Fibroblast of the aortic adventitia (primary cell): Measurements from ENCODE around the gene ADRB2. TPM values are rescaled to one million over a fixed set of nuclear protein-coding genes. Genes with fewer than 3 reads are reported as not detected.

ENCODE experiments used
- DNase-seq: peaks from one replicate; pipeline ENCODE4 v3.0.0-alpha.2; 2010; ENCODE audit warnings: low read depth
- H3K4me3 ChIP-seq: 2 replicates; pipeline ENCODE4 v1.5.1; 2011; ENCODE audit warnings: low read depth, mild to moderate bottlenecking, control low read depth, low read length, moderate library complexity
- CTCF ChIP-seq: IDR thresholded peaks from 2 replicates; pipeline ENCODE4 v1.5.1; 2011; ENCODE audit warnings: mild to moderate bottlenecking, low read length, control low read depth, inconsistent platforms; ENCODE audit not compliant: insufficient read depth
- total RNA-seq: library from RNA; depleted of rRNA; stranded (reverse); fragments of >200 nt; gene quantifications from 2 replicates; pipeline ENCODE4 v1.2.3, GENCODE V29; 2012; ENCODE audit warnings: low replicate concordance

ADRB2 gene
- total RNA-seq, 1 donor, result 3.6 TPM

GRCh38 chr5:148841519-148841918 is 15.1 kb downstream of the ADRB2 start:
- DNase-seq, result no peak
- no peak overlapping the region for H3K4me3 ChIP-seq
- TF ChIP-seq CTCF, result no peak

GRCh38 chr5:148842161-148842560 is 15.8 kb downstream of the ADRB2 start:
- H3K4me3 ChIP-seq, result no peak overlapping the region
- DNase-seq, result no peak
- no peak for TF ChIP-seq CTCF

DNA sequence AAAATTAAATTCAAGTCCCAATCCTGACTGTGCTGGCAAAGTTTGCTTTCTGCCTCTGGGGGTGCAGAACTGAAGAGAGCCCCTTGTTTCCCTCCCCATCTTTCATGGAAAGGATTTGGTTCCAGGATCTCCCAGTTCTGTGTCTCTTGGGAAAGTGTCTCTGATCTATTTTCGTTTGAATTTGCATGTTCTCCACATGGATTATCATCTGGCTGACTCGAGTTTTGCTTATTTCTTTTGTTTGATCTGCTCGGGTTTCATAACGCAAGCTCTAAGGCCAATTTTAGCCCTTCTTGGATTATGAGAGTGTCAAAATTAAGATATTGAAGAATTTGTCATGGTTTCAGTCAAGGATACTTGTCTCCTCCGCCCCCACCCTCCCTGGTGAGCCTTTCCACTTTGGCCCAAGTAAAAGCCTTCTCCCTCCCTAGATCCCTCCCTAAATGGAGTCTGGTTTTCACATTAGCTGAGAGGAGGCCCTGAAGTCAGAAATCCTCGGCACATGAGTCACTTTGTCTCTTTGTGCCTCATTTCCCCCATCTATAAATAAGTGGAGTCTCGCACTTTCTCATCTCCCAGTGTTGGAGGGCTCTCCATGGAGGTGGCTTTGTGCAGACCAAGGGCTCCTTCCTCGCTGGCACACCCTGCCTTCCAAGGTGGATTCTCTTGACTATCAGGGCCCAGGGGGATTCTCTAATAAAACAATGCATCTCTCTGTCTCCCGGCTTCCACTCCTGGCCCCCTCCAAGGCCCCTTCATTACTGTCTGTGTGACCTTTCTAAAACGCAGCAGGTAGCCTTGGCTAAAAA is 17.3 kb downstream of the ADRB2 start:
- no peak overlapping the region for H3K4me3 ChIP-seq
- peak; percentile 25 for DNase-seq
- no peak for TF ChIP-seq CTCF

- no peak for DNase-seq
- H3K4me3 ChIP-seq, result no peak overlapping the region
- TF ChIP-seq CTCF, result no peak
Measured at GRCh38 chr5:148844433-148845280, 18.2 kb downstream of the ADRB2 start.

DNA sequence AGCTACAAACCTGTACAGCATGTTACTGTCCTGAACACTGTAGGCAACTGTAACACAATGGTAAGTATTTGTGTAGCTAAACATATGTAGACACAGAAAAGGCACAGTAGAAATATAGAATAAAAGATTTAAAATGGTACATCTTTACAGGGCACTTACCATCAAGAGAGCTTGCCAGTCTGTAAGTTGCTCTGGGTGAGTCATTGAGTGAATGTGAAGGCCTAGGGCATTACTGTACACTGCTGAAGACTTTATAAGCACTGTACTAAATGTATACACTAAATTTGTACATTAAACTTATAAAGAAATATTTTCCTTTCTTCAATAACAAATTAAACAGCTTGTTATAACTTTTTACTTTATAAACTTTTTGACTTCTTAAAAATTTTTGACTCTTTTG is 20.5 kb downstream of the ADRB2 start:
- no peak for DNase-seq
- TF ChIP-seq CTCF, result no peak

GRCh38 chr5:148847456-148847855 is 21.0 kb downstream of the ADRB2 start:
- no peak for TF ChIP-seq CTCF

More for the DNA sequence above, 20.5 kb downstream of the ADRB2 start:
- no peak overlapping the region for H3K4me3 ChIP-seq

More at GRCh38 chr5:148847456-148847855, 21.0 kb downstream of the ADRB2 start:
- DNase-seq, result no peak
- H3K4me3 ChIP-seq, result no peak overlapping the region
